H9 (cell line): Measurements from ENCODE around the gene PASK. TPM values are rescaled to one million over a fixed set of nuclear protein-coding genes. Genes with fewer than 3 reads are reported as not detected.

Experiments
- DNase-seq: peaks from one replicate; pipeline ENCODE4 v3.0.0-alpha.2; 2017
- H2AFZ ChIP-seq: one replicate; pipeline ENCODE4 v1.6.1; 2013; ENCODE audit warnings: mild to moderate bottlenecking, low read length, control low read depth, moderate library complexity
- H2AK5ac ChIP-seq: 2 replicates; pipeline ENCODE4 v1.6.1; 2013; ENCODE audit warnings: low read length, control low read depth, mixed read lengths; ENCODE audit not compliant: insufficient read length
- H2BK120ac ChIP-seq: one replicate; pipeline ENCODE4 v1.6.1; 2013; ENCODE audit warnings: low read depth, mild to moderate bottlenecking, low read length, control low read depth, inconsistent platforms; ENCODE audit not compliant: poor library complexity, severe bottlenecking
- H2BK12ac ChIP-seq: 2 replicates; pipeline ENCODE4 v1.6.1; 2013; ENCODE audit warnings: low read length, control low read depth, mixed read lengths, low read depth; ENCODE audit not compliant: insufficient read length
- H2BK15ac ChIP-seq: 2 replicates; pipeline ENCODE4 v1.6.1; 2013; ENCODE audit warnings: low read depth, low read length, control low read depth
- H2BK20ac ChIP-seq: one replicate; pipeline ENCODE4 v1.6.1; 2013; ENCODE audit warnings: low read depth, mild to moderate bottlenecking, low read length, control low read depth, inconsistent platforms; ENCODE audit not compliant: poor library complexity, severe bottlenecking
- H2BK5ac ChIP-seq: 2 replicates; pipeline ENCODE4 v1.6.1; 2013; ENCODE audit warnings: low read length, control low read depth, mixed read lengths; ENCODE audit not compliant: insufficient read length
- H3K14ac ChIP-seq: 2 replicates; pipeline ENCODE4 v1.6.1; 2013; ENCODE audit warnings: low read length, control low read depth; ENCODE audit not compliant: insufficient read depth
- H3K18ac ChIP-seq: 2 replicates; pipeline ENCODE4 v1.6.1; 2013; ENCODE audit warnings: low read depth, mild to moderate bottlenecking, mixed read lengths, low read length, control low read depth; ENCODE audit not compliant: insufficient read length
- H3K23ac ChIP-seq: 2 replicates; pipeline ENCODE4 v1.6.1; 2013; ENCODE audit warnings: low read length, control low read depth, mixed read lengths, low read depth; ENCODE audit not compliant: insufficient read length
- H3K23me2 ChIP-seq: 2 replicates; pipeline ENCODE4 v1.6.1; 2013; ENCODE audit warnings: low read depth, mild to moderate bottlenecking, mixed read lengths, low read length, control low read depth; ENCODE audit not compliant: insufficient read length, poor library complexity, severe bottlenecking
- H3K27ac ChIP-seq: 2 replicates; pipeline ENCODE4 v1.5.1; 2013; ENCODE audit warnings: low read length, control low read depth, mixed read lengths, low read depth; ENCODE audit not compliant: insufficient read length
- H3K27me3 ChIP-seq: 2 replicates; pipeline ENCODE4 v1.6.1; 2013; ENCODE audit warnings: low read length, control low read depth, inconsistent platforms; ENCODE audit not compliant: insufficient read depth
- H3K4ac ChIP-seq: 2 replicates; pipeline ENCODE4 v1.6.1; 2013; ENCODE audit warnings: low read depth, mild to moderate bottlenecking, control low read depth, inconsistent platforms, low read length, moderate library complexity
- H3K4me1 ChIP-seq: 2 replicates; pipeline ENCODE4 v1.6.1; 2013; ENCODE audit warnings: low read length, control low read depth, inconsistent platforms; ENCODE audit not compliant: insufficient read depth
- H3K4me2 ChIP-seq: 2 replicates; pipeline ENCODE4 v1.6.1; 2013; ENCODE audit warnings: low read length, control low read depth, mixed read lengths; ENCODE audit not compliant: insufficient read length, insufficient read depth
- H3K56ac ChIP-seq: 2 replicates; pipeline ENCODE4 v1.6.1; 2013; ENCODE audit warnings: low read depth, mild to moderate bottlenecking, mixed read lengths, low read length, control low read depth; ENCODE audit not compliant: insufficient read length
- H3K79me1 ChIP-seq: 2 replicates; pipeline ENCODE4 v1.6.1; 2013; ENCODE audit warnings: low read depth, mild to moderate bottlenecking, moderate library complexity, low read length, control low read depth, inconsistent platforms; ENCODE audit not compliant: insufficient read depth, poor library complexity, severe bottlenecking
- H3K79me2 ChIP-seq: 2 replicates; pipeline ENCODE4 v1.6.1; 2013; ENCODE audit warnings: low read length, control low read depth, inconsistent platforms; ENCODE audit not compliant: insufficient read depth
- H3K9ac ChIP-seq: 2 replicates; pipeline ENCODE4 v1.6.1; 2013; ENCODE audit warnings: low read length, control low read depth, mixed read lengths; ENCODE audit not compliant: insufficient read length; ENCODE audit errors: extremely low read depth
- H3K9me3 ChIP-seq: one replicate; pipeline ENCODE4 v1.6.1; 2013; ENCODE audit warnings: low read depth, low read length, inconsistent platforms; ENCODE audit not compliant: control insufficient read depth
- H3T11ph ChIP-seq: one replicate; pipeline ENCODE4 v1.6.1; 2013; ENCODE audit warnings: mild to moderate bottlenecking, low read length, control low read depth, inconsistent platforms
- H4K20me1 ChIP-seq: one replicate; pipeline ENCODE4 v1.6.1; 2013; ENCODE audit not compliant: control insufficient read depth, insufficient read length, insufficient read depth
- H4K5ac ChIP-seq: 2 replicates; pipeline ENCODE4 v1.6.1; 2013; ENCODE audit warnings: low read depth, mild to moderate bottlenecking, mixed read lengths, low read length, control low read depth; ENCODE audit not compliant: insufficient read length
- H4K8ac ChIP-seq: replicated peaks from 2 replicates; pipeline ENCODE4 v1.6.1; 2013; ENCODE audit warnings: low read length, control low read depth, mixed read lengths, low read depth; ENCODE audit not compliant: insufficient read length
- H4K91ac ChIP-seq: 2 replicates; pipeline ENCODE4 v1.6.1; 2013; ENCODE audit warnings: low read depth, mild to moderate bottlenecking, moderate library complexity, mixed read lengths, low read length, control low read depth; ENCODE audit not compliant: insufficient read length
- H3K27ac Mint-ChIP-seq, 3 experiments: 2 replicates in 2 of 3; 3 replicates in 1 of 3; pipeline ENCODE4 v1.8.0; 2020 to 2021; ENCODE audit warnings: mixed read lengths in 3 of 3, mild to moderate bottlenecking in 1 of 3, moderate library complexity in 1 of 3
- H3K27me3 Mint-ChIP-seq: 2 replicates; pipeline ENCODE4 v1.8.0; 2021; ENCODE audit warnings: low read depth, mild to moderate bottlenecking, moderate library complexity, mixed read lengths
- H3K36me3 Mint-ChIP-seq, 3 experiments: 2 replicates in 2 of 3; 3 replicates in 1 of 3; pipeline ENCODE4 v1.8.0; 2020 to 2021; ENCODE audit warnings: low read depth in 3 of 3, mixed read lengths in 3 of 3; ENCODE audit not compliant: insufficient read depth in 1 of 3
- H3K4me1 Mint-ChIP-seq, 2 experiments: 2 replicates each; pipeline ENCODE4 v1.8.0; 2020; ENCODE audit warnings: mixed read lengths in 2 of 2
- H3K4me3 Mint-ChIP-seq, 2 experiments: 2 replicates in 1 of 2; 3 replicates in 1 of 2; pipeline ENCODE4 v1.8.0; 2020 to 2021; ENCODE audit warnings: mild to moderate bottlenecking in 2 of 2, mixed read lengths in 2 of 2, moderate library complexity in 1 of 2
- H3K9me3 Mint-ChIP-seq, 2 experiments: 2 replicates in 1 of 2; 3 replicates in 1 of 2; pipeline ENCODE4 v1.8.0; 2020; ENCODE audit warnings: mild to moderate bottlenecking in 2 of 2, mixed read lengths in 2 of 2, moderate library complexity in 1 of 2
- WGBS: extraction: QIAGEN DNeasy Blood & Tissue Kit; methylation state at CpG from one replicate; pipeline ENCODE4 v1.1.7; 2013; ENCODE audit warnings: missing lambda C conversion rate, low lambda C conversion rate, mixed read lengths; ENCODE audit not compliant: insufficient read length; ENCODE audit errors: extremely low coverage; 5-methylcytosine and 5-hydroxymethylcytosine counted together
- total RNA-seq: library from RNA; stranded (reverse); gene quantifications from 2 replicates; pipeline ENCODE4 v1.2.1, GENCODE V29; 2021
- TF ChIP-seq, protein P1 (sequence below): fragments of 200-600 bp; sonication (generic); conservative IDR thresholded peaks from 3 replicates; pipeline ENCODE4 v1.8.0; 2021; ENCODE audit warnings: antibody characterized with exemption, mild to moderate bottlenecking

Gene PASK
- total RNA-seq, 1 experiment from 2014 or later, result 68.0 TPM

- Mint-ChIP-seq H3K4me1 (peaks cover under 1 to 1% of the 10 kb centered on the region in 2 experiments; a peak in 3 of 4 replicates), H3K4me3 (no peak overlapping the region; a peak in 1 of 5 replicates), H3K36me3 (peaks cover 3 to 34% (median 21%) of the 10 kb centered on the region in 3 experiments; a peak in 6 of 7 replicates), H3K9me3 (no peaks in the 10 kb centered on the region), H3K27ac (peak overlapping the region in 2 of 3 experiments; percentile 13 to 29; a peak in 1 of 7 replicates), H3K27me3 (no peaks in the 10 kb centered on the region)
- no peak overlapping the region for H3K27ac ChIP-seq
- H3K9ac ChIP-seq, result no peak overlapping the region
- no peak overlapping the region for H3K18ac ChIP-seq
- H2BK12ac ChIP-seq, result no peak overlapping the region
- 100% methylated on average over 7 of the region's 35 CpGs for WGBS
- H4K20me1 ChIP-seq, result no peaks in the 10 kb centered on the region
- H3K79me2 ChIP-seq, result no peaks in the 10 kb centered on the region
- TF ChIP-seq, protein P1, sequence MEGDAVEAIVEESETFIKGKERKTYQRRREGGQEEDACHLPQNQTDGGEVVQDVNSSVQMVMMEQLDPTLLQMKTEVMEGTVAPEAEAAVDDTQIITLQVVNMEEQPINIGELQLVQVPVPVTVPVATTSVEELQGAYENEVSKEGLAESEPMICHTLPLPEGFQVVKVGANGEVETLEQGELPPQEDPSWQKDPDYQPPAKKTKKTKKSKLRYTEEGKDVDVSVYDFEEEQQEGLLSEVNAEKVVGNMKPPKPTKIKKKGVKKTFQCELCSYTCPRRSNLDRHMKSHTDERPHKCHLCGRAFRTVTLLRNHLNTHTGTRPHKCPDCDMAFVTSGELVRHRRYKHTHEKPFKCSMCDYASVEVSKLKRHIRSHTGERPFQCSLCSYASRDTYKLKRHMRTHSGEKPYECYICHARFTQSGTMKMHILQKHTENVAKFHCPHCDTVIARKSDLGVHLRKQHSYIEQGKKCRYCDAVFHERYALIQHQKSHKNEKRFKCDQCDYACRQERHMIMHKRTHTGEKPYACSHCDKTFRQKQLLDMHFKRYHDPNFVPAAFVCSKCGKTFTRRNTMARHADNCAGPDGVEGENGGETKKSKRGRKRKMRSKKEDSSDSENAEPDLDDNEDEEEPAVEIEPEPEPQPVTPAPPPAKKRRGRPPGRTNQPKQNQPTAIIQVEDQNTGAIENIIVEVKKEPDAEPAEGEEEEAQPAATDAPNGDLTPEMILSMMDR, result no peak
- H3K27me3 ChIP-seq, result no peaks in the 10 kb centered on the region
- no peak overlapping the region for H3K56ac ChIP-seq
- no peak overlapping the region for H2BK120ac ChIP-seq
- H2AK5ac ChIP-seq, result no peak overlapping the region
- H3K4me1 ChIP-seq, result no peaks in the 10 kb centered on the region
- no peak for DNase-seq
- H2AFZ ChIP-seq, result no peak overlapping the region
- no peak overlapping the region for H2BK15ac ChIP-seq
- H4K5ac ChIP-seq, result no peak overlapping the region
- no peak overlapping the region for H3T11ph ChIP-seq
- no peak overlapping the region for H2BK5ac ChIP-seq
- H3K4me2 ChIP-seq, result no peak overlapping the region
- no peak overlapping the region for H3K4ac ChIP-seq
- H4K8ac ChIP-seq, result no peak overlapping the region
- H4K91ac ChIP-seq, result no peak overlapping the region
- no peaks in the 10 kb centered on the region for H3K23me2 ChIP-seq
- H3K79me1 ChIP-seq, result no peaks in the 10 kb centered on the region
- H3K14ac ChIP-seq, result no peak overlapping the region
- H3K9me3 ChIP-seq, result no peaks in the 10 kb centered on the region
- no peak overlapping the region for H3K23ac ChIP-seq
- H2BK20ac ChIP-seq, result no peak overlapping the region
These were observed 40.7 kb downstream of the PASK start for GRCh38 chr2:241108271-241109209.
